WTC11 (cell line): ENCODE measurements around the gene GRM7.

Experiments used
- FOXJ3 ChIP-seq: sonication (generic); formaldehyde crosslinking; IDR thresholded peaks from 2 replicates; pipeline ENCODE4 v1.9.0; 2021; ENCODE audit warnings: missing genetic modification reagents, mild to moderate bottlenecking, borderline replicate concordance
- SMAD3 ChIP-seq: sonication (generic); formaldehyde crosslinking; IDR thresholded peaks from 2 replicates; pipeline ENCODE4 v1.8.0; 2022; ENCODE audit warnings: missing genetic modification reagents, mild to moderate bottlenecking, borderline replicate concordance
- TEAD1 ChIP-seq: sonication (generic); formaldehyde crosslinking; IDR thresholded peaks from 2 replicates; pipeline ENCODE4 v1.8.0; 2022; ENCODE audit warnings: mild to moderate bottlenecking, missing genetic modification reagents
- TF ChIP-seq, protein P1 (sequence below): fragments of 200-600 bp; IDR thresholded peaks from 2 replicates; pipeline ENCODE4 v1.8.0; 2022; ENCODE audit warnings: antibody characterized with exemption
- TF ChIP-seq, protein P2 (sequence below): sonication (generic); formaldehyde crosslinking; IDR thresholded peaks from 2 replicates; pipeline ENCODE4 v1.8.0; 2022; ENCODE audit warnings: mild to moderate bottlenecking, missing genetic modification reagents
- TF ChIP-seq, protein P3 (sequence below): sonication (generic); formaldehyde crosslinking; IDR thresholded peaks from 2 replicates; pipeline ENCODE4 v1.8.0; 2022; ENCODE audit warnings: mild to moderate bottlenecking, missing genetic modification reagents

DNA sequence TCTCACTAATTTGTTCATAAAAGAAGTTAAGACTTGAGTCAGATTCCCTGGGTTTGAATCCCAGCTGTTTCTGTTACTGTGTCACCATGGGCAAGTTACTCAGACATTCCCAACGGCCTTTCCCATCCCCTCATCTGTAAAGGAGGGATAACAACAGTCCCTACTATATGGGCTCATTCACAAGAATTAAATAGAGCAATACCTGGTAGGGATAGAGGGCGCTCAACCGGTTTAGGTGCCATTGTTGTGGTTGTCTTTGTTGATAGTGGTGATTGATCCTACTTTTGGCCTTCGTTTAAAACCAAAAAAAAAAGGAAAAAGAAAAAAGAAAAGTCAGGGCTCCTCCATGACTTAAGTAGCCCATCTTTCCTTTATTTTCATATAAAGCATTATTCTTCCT lies 563.1 kb downstream of the GRM7 start:
- TF ChIP-seq, protein P1, sequence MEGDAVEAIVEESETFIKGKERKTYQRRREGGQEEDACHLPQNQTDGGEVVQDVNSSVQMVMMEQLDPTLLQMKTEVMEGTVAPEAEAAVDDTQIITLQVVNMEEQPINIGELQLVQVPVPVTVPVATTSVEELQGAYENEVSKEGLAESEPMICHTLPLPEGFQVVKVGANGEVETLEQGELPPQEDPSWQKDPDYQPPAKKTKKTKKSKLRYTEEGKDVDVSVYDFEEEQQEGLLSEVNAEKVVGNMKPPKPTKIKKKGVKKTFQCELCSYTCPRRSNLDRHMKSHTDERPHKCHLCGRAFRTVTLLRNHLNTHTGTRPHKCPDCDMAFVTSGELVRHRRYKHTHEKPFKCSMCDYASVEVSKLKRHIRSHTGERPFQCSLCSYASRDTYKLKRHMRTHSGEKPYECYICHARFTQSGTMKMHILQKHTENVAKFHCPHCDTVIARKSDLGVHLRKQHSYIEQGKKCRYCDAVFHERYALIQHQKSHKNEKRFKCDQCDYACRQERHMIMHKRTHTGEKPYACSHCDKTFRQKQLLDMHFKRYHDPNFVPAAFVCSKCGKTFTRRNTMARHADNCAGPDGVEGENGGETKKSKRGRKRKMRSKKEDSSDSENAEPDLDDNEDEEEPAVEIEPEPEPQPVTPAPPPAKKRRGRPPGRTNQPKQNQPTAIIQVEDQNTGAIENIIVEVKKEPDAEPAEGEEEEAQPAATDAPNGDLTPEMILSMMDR = no peak
- TF ChIP-seq TEAD1 (CRISPR knock-in tag) (no peak), SMAD3 (CRISPR knock-in tag) (no peak), FOXJ3 (no peak)
- TF ChIP-seq, protein P2, sequence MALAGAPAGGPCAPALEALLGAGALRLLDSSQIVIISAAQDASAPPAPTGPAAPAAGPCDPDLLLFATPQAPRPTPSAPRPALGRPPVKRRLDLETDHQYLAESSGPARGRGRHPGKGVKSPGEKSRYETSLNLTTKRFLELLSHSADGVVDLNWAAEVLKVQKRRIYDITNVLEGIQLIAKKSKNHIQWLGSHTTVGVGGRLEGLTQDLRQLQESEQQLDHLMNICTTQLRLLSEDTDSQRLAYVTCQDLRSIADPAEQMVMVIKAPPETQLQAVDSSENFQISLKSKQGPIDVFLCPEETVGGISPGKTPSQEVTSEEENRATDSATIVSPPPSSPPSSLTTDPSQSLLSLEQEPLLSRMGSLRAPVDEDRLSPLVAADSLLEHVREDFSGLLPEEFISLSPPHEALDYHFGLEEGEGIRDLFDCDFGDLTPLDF (CRISPR knock-in tag) = no peak
- TF ChIP-seq, protein P3, sequence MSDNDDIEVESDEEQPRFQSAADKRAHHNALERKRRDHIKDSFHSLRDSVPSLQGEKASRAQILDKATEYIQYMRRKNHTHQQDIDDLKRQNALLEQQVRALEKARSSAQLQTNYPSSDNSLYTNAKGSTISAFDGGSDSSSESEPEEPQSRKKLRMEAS (CRISPR knock-in tag) = no peak
